ENCODE measurements around the gene PDSS2. TPM values are rescaled to one million over a fixed set of nuclear protein-coding genes. Genes with fewer than 3 reads are reported as not detected.

The PDSS2 gene
- total RNA-seq, 1 experiment from 2014 or later, result 17.7 TPM

DNA sequence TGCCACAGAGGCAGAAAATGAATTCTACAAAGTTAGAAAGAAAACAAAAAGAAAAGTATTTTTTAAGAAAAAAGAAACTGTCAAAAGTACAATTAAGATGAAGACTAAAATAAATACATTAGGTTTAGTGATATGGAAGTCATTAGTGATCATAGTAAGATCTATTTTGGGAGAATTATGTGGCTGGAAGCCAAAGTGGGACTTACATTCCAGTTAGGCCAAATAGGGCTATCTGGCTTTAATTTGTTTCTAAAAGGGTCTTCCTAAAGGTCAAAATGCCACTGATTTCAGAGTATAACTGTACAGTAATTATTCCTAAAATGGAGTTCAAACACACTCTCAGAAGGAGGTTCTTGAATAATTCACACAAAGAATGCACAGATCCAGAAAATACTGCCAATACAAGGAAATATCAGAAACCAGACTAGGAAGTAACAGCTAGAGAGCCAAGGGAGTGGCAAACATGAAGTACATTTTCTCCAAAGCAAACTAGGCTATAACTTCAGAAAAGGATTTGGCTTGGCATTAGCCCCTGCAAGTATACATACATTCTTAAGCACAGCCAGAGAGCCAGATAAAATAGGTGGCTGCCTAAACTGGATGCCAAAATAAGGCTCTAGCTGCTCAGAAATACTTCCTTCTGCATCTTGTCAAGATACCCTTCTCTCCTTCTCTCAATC is 45.3 kb downstream of the PDSS2 start:
- no peaks in the 10 kb centered on the region for H3K36me3 ChIP-seq (ENCODE audit: control insufficient read depth, insufficient read depth, low read length)
- H3K27ac ChIP-seq (ENCODE audit: low read length), result no peak overlapping the region
- no peaks in the 10 kb centered on the region for H3K27me3 ChIP-seq (ENCODE audit: control insufficient read depth, insufficient read depth, low read length)
- ChIA-PET POLR2A (no interaction called here), CTCF (no interaction called here)
- H3K4me3 ChIP-seq (ENCODE audit: low read depth in 2 of 2, low read length in 2 of 2), result no peak overlapping the region
- no peak for TF ChIP-seq TCF7L2 (IDR thresholded peaks at IDR 0.05; ENCODE audit: low read depth, low read length)
- TF ChIP-seq SIN3A (IDR thresholded peaks at IDR 0.05; ENCODE audit: borderline replicate concordance, insufficient read depth, low read depth, low read length), result no peak
- TF ChIP-seq, protein P1, sequence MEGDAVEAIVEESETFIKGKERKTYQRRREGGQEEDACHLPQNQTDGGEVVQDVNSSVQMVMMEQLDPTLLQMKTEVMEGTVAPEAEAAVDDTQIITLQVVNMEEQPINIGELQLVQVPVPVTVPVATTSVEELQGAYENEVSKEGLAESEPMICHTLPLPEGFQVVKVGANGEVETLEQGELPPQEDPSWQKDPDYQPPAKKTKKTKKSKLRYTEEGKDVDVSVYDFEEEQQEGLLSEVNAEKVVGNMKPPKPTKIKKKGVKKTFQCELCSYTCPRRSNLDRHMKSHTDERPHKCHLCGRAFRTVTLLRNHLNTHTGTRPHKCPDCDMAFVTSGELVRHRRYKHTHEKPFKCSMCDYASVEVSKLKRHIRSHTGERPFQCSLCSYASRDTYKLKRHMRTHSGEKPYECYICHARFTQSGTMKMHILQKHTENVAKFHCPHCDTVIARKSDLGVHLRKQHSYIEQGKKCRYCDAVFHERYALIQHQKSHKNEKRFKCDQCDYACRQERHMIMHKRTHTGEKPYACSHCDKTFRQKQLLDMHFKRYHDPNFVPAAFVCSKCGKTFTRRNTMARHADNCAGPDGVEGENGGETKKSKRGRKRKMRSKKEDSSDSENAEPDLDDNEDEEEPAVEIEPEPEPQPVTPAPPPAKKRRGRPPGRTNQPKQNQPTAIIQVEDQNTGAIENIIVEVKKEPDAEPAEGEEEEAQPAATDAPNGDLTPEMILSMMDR (IDR thresholded peaks at IDR 0.05), result no peak
- in situ Hi-C loops (cut with HindIII; ENCODE audit: low pct_unique_long_range_greater_than_20kb, low sequenced_read_pairs) (no loop called here), intact Hi-C loops (cut with micrococcal nuclease; ENCODE audit: unreplicated experiment) (no loop called here)
- BruUV-seq (replicated peaks), result no TSS peak
- H3K9me3 ChIP-seq (ENCODE audit: control insufficient read depth, insufficient read depth, low read depth, low read length), result no peaks in the 10 kb centered on the region
- H3K4me1 ChIP-seq (ENCODE audit: control insufficient read depth, insufficient read depth, low read length), result no peaks in the 10 kb centered on the region
- ATAC-seq (no peak), DNase-seq (ENCODE audit: low read depth, low spot score) (no peak)

DNA sequence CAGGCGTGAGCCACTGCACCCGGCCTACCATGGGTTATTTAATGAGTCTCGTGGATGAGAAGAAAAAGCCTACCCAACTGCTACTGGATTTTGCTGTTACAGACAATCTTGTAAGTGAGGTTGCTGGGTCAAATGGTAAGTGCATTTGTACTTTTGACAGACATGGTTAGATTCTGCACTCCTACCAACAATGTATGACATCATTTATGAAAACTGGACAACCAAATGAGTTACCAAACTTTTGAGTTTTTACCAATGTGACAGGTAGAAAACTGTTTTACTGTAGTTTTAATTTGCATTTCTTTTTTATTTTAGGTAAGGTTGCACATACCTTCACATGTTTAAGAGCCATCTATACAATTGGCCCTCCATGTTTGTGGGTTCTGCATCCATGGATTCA is 48.2 kb downstream of the PDSS2 start:
- Histone ChIP-seq H3K4me1 (ENCODE audit: control insufficient read depth, insufficient read depth, low read length) (no peaks in the 10 kb centered on the region), H3K4me3 (ENCODE audit: low read depth in 2 of 2, low read length in 2 of 2) (no peak overlapping the region), H3K27ac (ENCODE audit: low read length) (no peak overlapping the region), H3K27me3 (ENCODE audit: control insufficient read depth, insufficient read depth, low read length) (no peaks in the 10 kb centered on the region), H3K9me3 (ENCODE audit: control insufficient read depth, insufficient read depth, low read depth, low read length) (no peaks in the 10 kb centered on the region), H3K36me3 (ENCODE audit: control insufficient read depth, insufficient read depth, low read length) (no peaks in the 10 kb centered on the region)
- POLR2A ChIA-PET, result interaction anchor here (0.6 kb wide), 1 partner anchor 10 kb away, joined by 3 read pairs; no protein-coding TSS in a partner anchor
- ATAC-seq (no peak), DNase-seq (ENCODE audit: low read depth, low spot score) (no peak)
- TF ChIP-seq TCF7L2 (IDR thresholded peaks at IDR 0.05; ENCODE audit: low read depth, low read length) (no peak), POLR2AphosphoS5 (IDR thresholded peaks at IDR 0.05; ENCODE audit: low read depth, low read length) (no peak), SIN3A (IDR thresholded peaks at IDR 0.05; ENCODE audit: borderline replicate concordance, insufficient read depth, low read depth, low read length) (no peak)
- TF ChIP-seq, protein P2, sequence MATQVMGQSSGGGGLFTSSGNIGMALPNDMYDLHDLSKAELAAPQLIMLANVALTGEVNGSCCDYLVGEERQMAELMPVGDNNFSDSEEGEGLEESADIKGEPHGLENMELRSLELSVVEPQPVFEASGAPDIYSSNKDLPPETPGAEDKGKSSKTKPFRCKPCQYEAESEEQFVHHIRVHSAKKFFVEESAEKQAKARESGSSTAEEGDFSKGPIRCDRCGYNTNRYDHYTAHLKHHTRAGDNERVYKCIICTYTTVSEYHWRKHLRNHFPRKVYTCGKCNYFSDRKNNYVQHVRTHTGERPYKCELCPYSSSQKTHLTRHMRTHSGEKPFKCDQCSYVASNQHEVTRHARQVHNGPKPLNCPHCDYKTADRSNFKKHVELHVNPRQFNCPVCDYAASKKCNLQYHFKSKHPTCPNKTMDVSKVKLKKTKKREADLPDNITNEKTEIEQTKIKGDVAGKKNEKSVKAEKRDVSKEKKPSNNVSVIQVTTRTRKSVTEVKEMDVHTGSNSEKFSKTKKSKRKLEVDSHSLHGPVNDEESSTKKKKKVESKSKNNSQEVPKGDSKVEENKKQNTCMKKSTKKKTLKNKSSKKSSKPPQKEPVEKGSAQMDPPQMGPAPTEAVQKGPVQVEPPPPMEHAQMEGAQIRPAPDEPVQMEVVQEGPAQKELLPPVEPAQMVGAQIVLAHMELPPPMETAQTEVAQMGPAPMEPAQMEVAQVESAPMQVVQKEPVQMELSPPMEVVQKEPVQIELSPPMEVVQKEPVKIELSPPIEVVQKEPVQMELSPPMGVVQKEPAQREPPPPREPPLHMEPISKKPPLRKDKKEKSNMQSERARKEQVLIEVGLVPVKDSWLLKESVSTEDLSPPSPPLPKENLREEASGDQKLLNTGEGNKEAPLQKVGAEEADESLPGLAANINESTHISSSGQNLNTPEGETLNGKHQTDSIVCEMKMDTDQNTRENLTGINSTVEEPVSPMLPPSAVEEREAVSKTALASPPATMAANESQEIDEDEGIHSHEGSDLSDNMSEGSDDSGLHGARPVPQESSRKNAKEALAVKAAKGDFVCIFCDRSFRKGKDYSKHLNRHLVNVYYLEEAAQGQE (IDR thresholded peaks at IDR 0.05; ENCODE audit: insufficient read depth in 1 of 2, low read depth in 2 of 2, low read length in 1 of 2), result no peak
- TF ChIP-seq, protein P1 (IDR thresholded peaks at IDR 0.05), result no peak
- BruUV-seq (replicated peaks), result no TSS peak
- in situ Hi-C loops (cut with HindIII; ENCODE audit: low pct_unique_long_range_greater_than_20kb, low sequenced_read_pairs) (no loop called here), intact Hi-C loops (cut with micrococcal nuclease; ENCODE audit: unreplicated experiment) (no loop called here)
- CTCF ChIA-PET, result no interaction called here

Data from Panc1 (cell line).